WTC11 (cell line): ENCODE data around the gene SEC31B. TPM values are rescaled to one million over a fixed set of nuclear protein-coding genes. Genes with fewer than 3 reads are reported as not detected.
A peak's percentile ranks its signal among the peaks of the same experiment; 100 is the strongest.

ENCODE experiments used
- ATAC-seq: fragments of 200-7000 bp; cut with Tn5 transposase; 2 replicates; pipeline ENCODE4 v1.10.0; 2021; ENCODE audit warnings: mild to moderate bottlenecking, moderate library complexity
- CTCF ChIA-PET: fragments of 300-600 bp; sonication (Branson Sonifier 250); formaldehyde crosslinking; loops from one replicate; lab custom pipeline; 2021; ENCODE audit warnings: antibody characterized with exemption; lab: Charles Lee
- POLR2A ChIA-PET: fragments of 350-600 bp; sonication (Branson Sonifier 250); formaldehyde crosslinking; loops from one replicate; lab custom pipeline; 2021; ENCODE audit warnings: antibody characterized with exemption; lab: Charles Lee
- DNase-seq: peaks from one replicate; pipeline ENCODE4 v3.0.0; 2021; ENCODE audit warnings: low spot score
- H3K27ac Mint-ChIP-seq: 2 replicates; pipeline ENCODE4 v1.8.0; 2021; ENCODE audit warnings: mixed read lengths
- H3K27me3 Mint-ChIP-seq: 2 replicates; pipeline ENCODE4 v1.8.0; 2021; ENCODE audit warnings: low read depth, mild to moderate bottlenecking, moderate library complexity, mixed read lengths
- H3K36me3 Mint-ChIP-seq: 2 replicates; pipeline ENCODE4 v1.8.0; 2021; ENCODE audit warnings: mixed read lengths
- H3K4me1 Mint-ChIP-seq: 2 replicates; pipeline ENCODE4 v1.8.0; 2022; ENCODE audit warnings: mixed read lengths
- H3K4me3 Mint-ChIP-seq: 2 replicates; pipeline ENCODE4 v1.8.0; 2021; ENCODE audit warnings: mild to moderate bottlenecking, moderate library complexity, mixed read lengths
- H3K9me3 Mint-ChIP-seq: 2 replicates; pipeline ENCODE4 v1.8.0; 2021; ENCODE audit warnings: mixed read lengths
- ATF6 ChIP-seq: sonication (generic); formaldehyde crosslinking; IDR thresholded peaks from 2 replicates; pipeline ENCODE4 v1.8.1; 2023; ENCODE audit warnings: mild to moderate bottlenecking, missing genetic modification reagents
- CREM ChIP-seq: sonication (generic); formaldehyde crosslinking; IDR thresholded peaks from 2 replicates; pipeline ENCODE4 v1.8.1; 2022; ENCODE audit warnings: mild to moderate bottlenecking, missing genetic modification reagents, moderate library complexity
- E2F1 ChIP-seq: sonication (generic); formaldehyde crosslinking; IDR thresholded peaks from 2 replicates; pipeline ENCODE4 v1.8.0; 2022; ENCODE audit warnings: mild to moderate bottlenecking, missing genetic modification reagents
- EMX1 ChIP-seq: fragments of 250-450 bp; sonication (Bioruptor Pico); IDR thresholded peaks from 2 replicates; pipeline ENCODE4 v1.8.0; 2021; ENCODE audit warnings: mild to moderate bottlenecking
- ERG ChIP-seq: fragments of 250-450 bp; sonication (Bioruptor Pico); IDR thresholded peaks from 2 replicates; pipeline ENCODE4 v1.8.0; 2021; ENCODE audit warnings: mild to moderate bottlenecking
- ESRRA ChIP-seq: sonication (generic); formaldehyde crosslinking; IDR thresholded peaks from 2 replicates; pipeline ENCODE4 v1.8.1; 2022; ENCODE audit warnings: mild to moderate bottlenecking, missing genetic modification reagents, borderline replicate concordance
- FOXP1 ChIP-seq: sonication (generic); formaldehyde crosslinking; IDR thresholded peaks from 2 replicates; pipeline ENCODE4 v1.8.0; 2022; ENCODE audit warnings: missing genetic modification reagents, mild to moderate bottlenecking, moderate library complexity, borderline replicate concordance
- GABPB1 ChIP-seq: sonication (generic); formaldehyde crosslinking; IDR thresholded peaks from 2 replicates; pipeline ENCODE4 v1.8.1; 2023; ENCODE audit warnings: mild to moderate bottlenecking, missing genetic modification reagents
- GTF2I ChIP-seq: fragments of 250-450 bp; sonication (Bioruptor Pico); conservative IDR thresholded peaks from 2 replicates; pipeline ENCODE4 v1.4.0; 2021; ENCODE audit warnings: mild to moderate bottlenecking
- HMGXB4 ChIP-seq: sonication (generic); formaldehyde crosslinking; IDR thresholded peaks from 2 replicates; pipeline ENCODE4 v1.8.1; 2023; ENCODE audit warnings: mild to moderate bottlenecking, moderate library complexity, missing genetic modification reagents
- IRF2 ChIP-seq: sonication (generic); formaldehyde crosslinking; IDR thresholded peaks from 2 replicates; pipeline ENCODE4 v1.8.0; 2022; ENCODE audit warnings: low read depth, missing genetic modification reagents, borderline replicate concordance
- JAZF1 ChIP-seq: fragments of 250-450 bp; sonication (Bioruptor Pico); IDR thresholded peaks from 2 replicates; pipeline ENCODE4 v1.9.0; 2021; ENCODE audit warnings: moderate library complexity, mild to moderate bottlenecking, inconsistent platforms
- MXD4 ChIP-seq: fragments of 250-450 bp; sonication (Bioruptor Pico); IDR thresholded peaks from 2 replicates; pipeline ENCODE4 v1.8.0; 2021; ENCODE audit warnings: mild to moderate bottlenecking, moderate library complexity, borderline replicate concordance
- MYBL2 ChIP-seq: sonication (generic); formaldehyde crosslinking; IDR thresholded peaks from 2 replicates; pipeline ENCODE4 v1.8.1; 2023; ENCODE audit warnings: mild to moderate bottlenecking, moderate library complexity, missing genetic modification reagents
- RELA ChIP-seq: sonication (generic); formaldehyde crosslinking; IDR thresholded peaks from 2 replicates; pipeline ENCODE4 v1.8.1; 2022; ENCODE audit warnings: missing genetic modification reagents, mild to moderate bottlenecking, borderline replicate concordance
- SP1 ChIP-seq: sonication (generic); formaldehyde crosslinking; conservative IDR thresholded peaks from 2 replicates; pipeline ENCODE4 v1.8.1; 2022; ENCODE audit warnings: missing genetic modification reagents
- TCF7 ChIP-seq: sonication (generic); formaldehyde crosslinking; IDR thresholded peaks from 2 replicates; pipeline ENCODE4 v1.8.0; 2022; ENCODE audit warnings: mild to moderate bottlenecking, low read depth, missing genetic modification reagents, moderate library complexity
- USF1 ChIP-seq: sonication (generic); formaldehyde crosslinking; IDR thresholded peaks from 2 replicates; pipeline ENCODE4 v1.8.0; 2022; ENCODE audit warnings: mild to moderate bottlenecking, missing genetic modification reagents
- ZNF396 ChIP-seq: fragments of 250-450 bp; sonication (Bioruptor Pico); IDR thresholded peaks from 2 replicates; pipeline ENCODE4 v1.8.0; 2021; ENCODE audit warnings: mild to moderate bottlenecking, moderate library complexity, borderline replicate concordance
- ZNF423 ChIP-seq: fragments of 250-450 bp; sonication (Bioruptor Pico); IDR thresholded peaks from 2 replicates; pipeline ENCODE4 v2.1.2; 2022; ENCODE audit warnings: mild to moderate bottlenecking, moderate library complexity
- ZNF512 ChIP-seq: sonication (generic); formaldehyde crosslinking; IDR thresholded peaks from 2 replicates; pipeline ENCODE4 v1.8.1; 2022; ENCODE audit warnings: missing genetic modification reagents, borderline replicate concordance
- total RNA-seq: library from RNA; stranded (reverse); gene quantifications from 3 replicates; pipeline ENCODE4 v1.2.3, GENCODE V29; 2021

SEC31B gene
- total RNA-seq, 1 experiment from 2014 or later, result 6.7 TPM

- TF ChIP-seq ZNF396 (CRISPR knock-in tag), result no peak
- TF ChIP-seq JAZF1 (CRISPR knock-in tag), result no peak
- no peak for TF ChIP-seq ZNF423 (CRISPR knock-in tag)
Measured at GRCh38 chr10:100566561-100566960, 46.9 kb upstream of the SEC31B start (continued).

- Mint-ChIP-seq H3K27ac (no peak overlapping the region), H3K27me3 (peaks cover 60% of the 10 kb centered on the region), H3K4me1 (peaks cover 9% of the 10 kb centered on the region; the same call in 1 of the 2 replicates), H3K36me3 (no peaks in the 10 kb centered on the region), H3K4me3 (no peak overlapping the region), H3K9me3 (no peaks in the 10 kb centered on the region)
- POLR2A ChIA-PET, result no interaction called here
- CTCF ChIA-PET, result no interaction called here
- no peak for DNase-seq
- ATAC-seq, result no peak
- no peak for TF ChIP-seq EMX1 (CRISPR knock-in tag)
Measured at GRCh38 chr10:100565206-100565985, 45.7 kb upstream of the SEC31B start.

- ChIA-PET CTCF (interaction anchor here (0.5 to 5.5 kb wide), 53 partner anchors 8 to 469 kb away, joined by 3 to 113 read pairs (median 6); partner anchors contain the start of genes HIF1AN, PAX2, PDZD7 and SFXN3), POLR2A (interaction anchor here (0.8 to 1.3 kb wide), 3 partner anchors 27 to 316 kb away, joined by 3 to 5 read pairs (median 3); partner anchors contain the start of gene HIF1AN)
- Mint-ChIP-seq H3K4me3 (no peak overlapping the region), H3K36me3 (0 out of 2 replicates have a peak, but pooled peaks cover 4% of the 10 kb centered on the region), H3K4me1 (peaks cover 9% of the 10 kb centered on the region; the same call in 1 of the 2 replicates), H3K27ac (no peak overlapping the region), H3K9me3 (no peaks in the 10 kb centered on the region), H3K27me3 (peaks cover 51% of the 10 kb centered on the region)
- DNase-seq (peak; percentile 73), ATAC-seq (peak; percentile 64)
- TF ChIP-seq ZNF396 (CRISPR knock-in tag) (no peak), FOXP1 (CRISPR knock-in tag) (peak; percentile 95; the same call in 1 of the 2 replicates), RELA (CRISPR knock-in tag) (no peak), ZNF423 (CRISPR knock-in tag) (peak; percentile 93), CREM (CRISPR knock-in tag) (no peak), USF1 (CRISPR knock-in tag) (peak; percentile 62; the same call in 1 of the 2 replicates), JAZF1 (CRISPR knock-in tag) (no peak), TCF7 (peak; percentile 33; the same call in 1 of the 2 replicates), SP1 (CRISPR knock-in tag) (peak; percentile 69; the same call in 1 of the 2 replicates), GTF2I (no peak), ATF6 (CRISPR knock-in tag) (no peak), MXD4 (no peak), ZNF512 (no peak), ESRRA (CRISPR knock-in tag) (0 out of 2 replicates have a peak, but pooled peaks have one; percentile 44), HMGXB4 (peak; percentile 81; the same call in 1 of the 2 replicates), IRF2 (no peak), MYBL2 (CRISPR knock-in tag) (peak; percentile 72; the same call in 1 of the 2 replicates), ERG (CRISPR knock-in tag) (0 out of 2 replicates have a peak, but pooled peaks have one; percentile 67), GABPB1 (CRISPR knock-in tag) (no peak), E2F1 (CRISPR knock-in tag) (0 out of 2 replicates have a peak, but pooled peaks have one; percentile 62)
Measured at GRCh38 chr10:100562008-100562672, 42.5 kb upstream of the SEC31B start.
